ENCODE results near the gene MAP1S. TPM values are rescaled to one million over a fixed set of nuclear protein-coding genes. Genes with fewer than 3 reads are reported as not detected.

MAP1S gene
- total RNA-seq, 4 donors from 2014 or later, result 23.9 to 71.8 (median 48.7) TPM

DNA sequence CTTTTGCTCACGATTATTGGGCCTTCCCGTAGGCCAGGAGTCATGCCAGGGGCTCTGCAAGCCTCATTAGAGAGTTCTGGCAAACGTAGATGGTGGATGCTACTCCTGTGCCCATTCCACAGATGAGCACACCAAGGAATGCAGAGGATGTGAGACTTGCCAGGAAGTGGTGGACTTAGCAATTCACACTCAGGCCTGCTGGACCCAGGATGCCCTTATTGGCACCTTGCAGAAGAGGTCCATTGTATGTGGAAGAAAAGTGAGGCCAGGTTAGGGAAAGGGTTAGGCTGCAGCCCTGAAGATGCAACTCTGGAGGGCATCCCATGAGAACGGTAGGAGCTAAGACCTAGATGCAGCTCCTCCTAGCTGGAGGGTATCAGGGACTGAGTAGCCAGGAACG, 37.0 kb upstream of the MAP1S start:
- H3K36me3 ChIP-seq, result no peaks in the 10 kb centered on the region
- H3K27ac ChIP-seq, result no peak overlapping the region
- H3K4me3 ChIP-seq, result no peak overlapping the region
- H3K27me3 ChIP-seq, result peaks cover 0 to 13% of the 10 kb centered on the region in 2 donors
- no peaks in the 10 kb centered on the region for H3K9me3 ChIP-seq
- no peak for DNase-seq
- H3K4me1 ChIP-seq, result peaks cover 0 to 13% (median 8%) of the 10 kb centered on the region in 4 donors
- TF ChIP-seq, protein P1, sequence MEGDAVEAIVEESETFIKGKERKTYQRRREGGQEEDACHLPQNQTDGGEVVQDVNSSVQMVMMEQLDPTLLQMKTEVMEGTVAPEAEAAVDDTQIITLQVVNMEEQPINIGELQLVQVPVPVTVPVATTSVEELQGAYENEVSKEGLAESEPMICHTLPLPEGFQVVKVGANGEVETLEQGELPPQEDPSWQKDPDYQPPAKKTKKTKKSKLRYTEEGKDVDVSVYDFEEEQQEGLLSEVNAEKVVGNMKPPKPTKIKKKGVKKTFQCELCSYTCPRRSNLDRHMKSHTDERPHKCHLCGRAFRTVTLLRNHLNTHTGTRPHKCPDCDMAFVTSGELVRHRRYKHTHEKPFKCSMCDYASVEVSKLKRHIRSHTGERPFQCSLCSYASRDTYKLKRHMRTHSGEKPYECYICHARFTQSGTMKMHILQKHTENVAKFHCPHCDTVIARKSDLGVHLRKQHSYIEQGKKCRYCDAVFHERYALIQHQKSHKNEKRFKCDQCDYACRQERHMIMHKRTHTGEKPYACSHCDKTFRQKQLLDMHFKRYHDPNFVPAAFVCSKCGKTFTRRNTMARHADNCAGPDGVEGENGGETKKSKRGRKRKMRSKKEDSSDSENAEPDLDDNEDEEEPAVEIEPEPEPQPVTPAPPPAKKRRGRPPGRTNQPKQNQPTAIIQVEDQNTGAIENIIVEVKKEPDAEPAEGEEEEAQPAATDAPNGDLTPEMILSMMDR (IDR thresholded peaks at IDR 0.05), result no peak
- TF ChIP-seq POLR2A (IDR thresholded peaks at IDR 0.05), result no peak

DNA sequence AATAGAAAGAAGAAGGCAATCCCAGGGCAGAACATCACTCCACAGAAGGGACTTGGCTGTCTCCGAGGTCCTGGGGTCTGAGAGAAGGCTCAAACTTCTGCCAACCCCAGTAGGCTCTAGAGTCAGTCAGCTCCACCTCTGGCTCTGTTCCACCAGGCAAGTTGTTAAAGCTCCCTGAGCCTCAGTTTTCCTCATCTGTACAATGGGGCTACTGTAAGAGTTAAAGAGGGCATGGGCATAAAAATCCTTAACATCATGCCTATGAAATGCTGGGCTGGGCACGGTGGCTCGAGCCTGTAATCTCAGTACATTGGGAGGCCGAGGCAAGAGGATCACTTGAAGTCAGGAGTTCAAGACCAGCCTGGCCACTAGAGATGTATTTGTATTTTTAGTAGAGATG, 36.2 kb upstream of the MAP1S start:
- Histone ChIP-seq H3K27ac (no peak overlapping the region), H3K4me1 (peaks cover 0 to 18% (median 11%) of the 10 kb centered on the region in 4 donors), H3K9me3 (no peaks in the 10 kb centered on the region), H3K4me3 (no peak overlapping the region), H3K36me3 (no peaks in the 10 kb centered on the region), H3K27me3 (peaks cover 0 to 21% of the 10 kb centered on the region in 2 donors)
- no peak for DNase-seq
- TF ChIP-seq, protein P1 (IDR thresholded peaks at IDR 0.05), result no peak
- no peak for TF ChIP-seq POLR2A (IDR thresholded peaks at IDR 0.05)

GRCh38 chr19:17684256-17684655, 35.0 kb upstream of the MAP1S start:
- Histone ChIP-seq H3K9me3 (no peaks in the 10 kb centered on the region), H3K36me3 (no peaks in the 10 kb centered on the region), H3K27me3 (peaks cover 0 to 27% of the 10 kb centered on the region in 2 donors), H3K4me1 (peaks cover 0 to 22% (median 12%) of the 10 kb centered on the region in 4 donors), H3K27ac (no peak overlapping the region), H3K4me3 (no peak overlapping the region)
- TF ChIP-seq POLR2A (IDR thresholded peaks at IDR 0.05), result no peak
- TF ChIP-seq, protein P1 (IDR thresholded peaks at IDR 0.05), result no peak
- DNase-seq, result no peak

DNA sequence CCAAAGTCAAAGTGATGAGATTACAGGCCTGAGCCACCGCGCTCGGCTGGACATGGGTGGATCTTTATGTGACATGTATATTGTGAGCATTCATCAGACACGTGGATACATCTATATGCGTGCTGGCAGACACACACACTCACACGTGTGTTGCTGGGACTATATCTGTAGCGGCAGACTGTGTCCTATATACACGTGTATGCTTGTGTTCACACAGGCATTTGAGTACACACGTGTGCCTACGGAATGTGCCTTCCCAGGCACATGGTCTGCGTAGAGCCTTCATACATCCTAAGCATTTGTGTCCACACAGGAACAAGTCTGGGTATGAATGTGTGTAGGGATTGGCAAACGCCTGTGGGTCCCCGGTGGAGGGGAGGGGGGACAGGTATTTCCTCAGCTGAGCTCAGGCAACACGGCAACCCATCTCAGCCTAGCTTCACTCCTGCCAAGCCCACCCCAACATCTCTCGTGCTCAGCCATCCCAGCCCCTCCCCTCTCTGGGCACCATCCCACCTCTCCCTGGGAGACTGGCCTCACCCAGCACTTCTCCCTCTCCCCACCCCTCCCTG, 33.7 kb upstream of the MAP1S start:
- TF ChIP-seq, protein P1 (IDR thresholded peaks at IDR 0.05), result no peak
- TF ChIP-seq POLR2A (IDR thresholded peaks at IDR 0.05), result no peak
- Histone ChIP-seq H3K4me1 (peaks cover 0 to 22% (median 9%) of the 10 kb centered on the region in 4 donors), H3K4me3 (no peak overlapping the region), H3K9me3 (no peaks in the 10 kb centered on the region), H3K27ac (no peak overlapping the region), H3K27me3 (peaks cover 0 to 23% of the 10 kb centered on the region in 2 donors), H3K36me3 (no peaks in the 10 kb centered on the region)
- no peak for DNase-seq

DNA sequence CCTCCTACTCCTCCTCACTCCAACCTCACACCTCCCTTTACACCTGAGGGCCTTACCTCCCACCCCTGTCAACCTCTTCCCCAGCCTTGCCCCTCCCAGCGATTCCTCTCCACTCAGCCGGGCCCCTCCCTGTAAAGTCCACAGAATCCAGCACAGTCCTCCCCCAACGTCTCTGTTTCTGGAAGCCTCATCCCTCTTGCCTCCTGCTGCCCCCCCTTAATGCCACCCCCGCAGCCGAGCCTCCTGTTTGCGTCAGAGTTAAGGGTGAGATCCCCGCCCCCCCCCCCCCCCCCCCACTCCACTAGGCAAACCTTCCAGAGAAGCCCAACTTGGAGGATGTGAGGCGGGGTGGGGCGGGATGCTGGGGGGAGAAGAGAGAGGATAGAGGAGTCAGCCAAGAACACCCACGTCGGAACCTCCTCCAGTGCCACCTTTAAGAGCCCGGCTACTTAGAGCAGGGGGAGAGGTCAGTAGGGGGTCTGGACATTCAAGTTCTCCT, 33.2 kb upstream of the MAP1S start:
- Histone ChIP-seq H3K27me3 (peaks cover 0 to 23% of the 10 kb centered on the region in 2 donors), H3K4me1 (peaks cover 0 to 22% (median 9%) of the 10 kb centered on the region in 4 donors), H3K9me3 (no peaks in the 10 kb centered on the region), H3K4me3 (peak overlapping the region in 1 of 4 donors; percentile 9), H3K36me3 (no peaks in the 10 kb centered on the region), H3K27ac (no peak overlapping the region)
- no peak for TF ChIP-seq POLR2A (IDR thresholded peaks at IDR 0.05)
- TF ChIP-seq, protein P1 (IDR thresholded peaks at IDR 0.05), result no peak
- DNase-seq, result no peak

Data from Peyer's patch (tissue), 4 donors.